Keratinocyte (primary cell): ENCODE data around the gene IL21R. TPM values are rescaled to one million over a fixed set of nuclear protein-coding genes. Genes with fewer than 3 reads are reported as not detected.

Source experiments
- DNase-seq: peaks from one replicate; pipeline ENCODE4 v3.0.0-alpha.2; 2011; ENCODE audit warnings: low read depth, missing footprints, low spot score
- FAIRE-seq: peaks from 2 replicates; lab custom pipeline; 2011; peaks lifted over from hg19 to GRCh38; lab: Jason Lieb, UNC
- H2AFZ ChIP-seq: 2 replicates; pipeline ENCODE4 v1.6.0; 2012; ENCODE audit warnings: low read length, control low read depth, inconsistent platforms; ENCODE audit not compliant: control insufficient read depth
- H3K27ac ChIP-seq: 2 replicates; pipeline ENCODE4 v1.5.1; 2011; ENCODE audit warnings: low read length; ENCODE audit not compliant: control insufficient read depth, insufficient read depth
- H3K27me3 ChIP-seq: 3 replicates; pipeline ENCODE4 v1.6.0; 2011; ENCODE audit warnings: low read length; ENCODE audit not compliant: control insufficient read depth, insufficient read depth; ENCODE audit errors: extremely low read depth
- H3K36me3 ChIP-seq, 2 experiments: 2 replicates in 1 of 2; 3 replicates in 1 of 2; pipeline ENCODE4 v1.5.1; 2011; ENCODE audit warnings: low read length in 2 of 2, mild to moderate bottlenecking in 1 of 2; ENCODE audit not compliant: control insufficient read depth in 2 of 2, insufficient read depth in 2 of 2; ENCODE audit errors: extremely low read depth in 1 of 2
- H3K4me1 ChIP-seq: 3 replicates; pipeline ENCODE4 v1.5.1; 2011; ENCODE audit warnings: low read length; ENCODE audit not compliant: control insufficient read depth, insufficient read depth; ENCODE audit errors: extremely low read depth
- H3K4me2 ChIP-seq: 3 replicates; pipeline ENCODE4 v1.6.0; 2011; ENCODE audit warnings: low read depth, low read length; ENCODE audit not compliant: control insufficient read depth, insufficient read depth; ENCODE audit errors: extremely low read depth
- H3K4me3 ChIP-seq, 3 experiments: fragments of 200-600 bp in 1 of 3; sonication (generic) in 1 of 3; 2 replicates in 2 of 3; 3 replicates in 1 of 3; pipeline ENCODE4 v1.5.1; 2011 to 2016; ENCODE audit warnings: low read length in 3 of 3, mild to moderate bottlenecking in 3 of 3, control low read depth in 2 of 3, inconsistent platforms in 1 of 3, low read depth in 1 of 3, mixed read lengths in 1 of 3, mixed run types in 1 of 3, moderate library complexity in 1 of 3; ENCODE audit not compliant: control insufficient read depth in 2 of 3, insufficient read depth in 2 of 3; ENCODE audit errors: extremely low read depth in 1 of 3
- H3K79me2 ChIP-seq: 2 replicates; pipeline ENCODE4 v1.6.0; 2012; ENCODE audit warnings: low read length; ENCODE audit not compliant: control insufficient read depth, insufficient read depth
- H3K9ac ChIP-seq: 3 replicates; pipeline ENCODE4 v1.6.0; 2011; ENCODE audit warnings: low read length; ENCODE audit not compliant: control insufficient read depth, insufficient read depth; ENCODE audit errors: extremely low read depth
- H3K9me1 ChIP-seq: 3 replicates; pipeline ENCODE4 v1.6.0; 2011; ENCODE audit warnings: low read length; ENCODE audit not compliant: control insufficient read depth, insufficient read depth; ENCODE audit errors: extremely low read depth
- H3K9me3 ChIP-seq: 2 replicates; pipeline ENCODE4 v1.5.1; 2012; ENCODE audit warnings: low read depth, low read length; ENCODE audit not compliant: control insufficient read depth
- H4K20me1 ChIP-seq: 3 replicates; pipeline ENCODE4 v1.6.0; 2011; ENCODE audit warnings: low read length; ENCODE audit not compliant: control insufficient read depth, insufficient read depth; ENCODE audit errors: extremely low read depth
- CTCF ChIP-seq, 3 experiments: IDR thresholded peaks in 1 of 3; conservative IDR thresholded peaks in 1 of 3; optimal IDR thresholded peaks in 1 of 3; 2 replicates in 2 of 3; 3 replicates in 1 of 3; pipeline versions ENCODE3 to v1.5.1; 2011; ENCODE audit warnings: low read length in 3 of 3, mild to moderate bottlenecking in 3 of 3, moderate library complexity in 2 of 3, control low read depth in 1 of 3, inconsistent platforms in 1 of 3; ENCODE audit not compliant: insufficient read depth in 2 of 3; ENCODE audit errors: extremely low read depth in 1 of 3
- EZH2 ChIP-seq: IDR thresholded peaks from one replicate; pipeline ENCODE4 v1.6.1; 2012; ENCODE audit warnings: inconsistent platforms, mild to moderate bottlenecking, low read length, moderate library complexity
- dilution Hi-C: fragments of 300-500 bp; cut with MboI; formaldehyde crosslinking; loops from one replicate; pipeline ENCODE4 v1.7.0; 2020; ENCODE audit warnings: low sequenced_read_pairs; ENCODE audit not compliant: extremely low pct_ligation_motif_present
- polyA plus RNA-seq, 5 experiments: library from polyadenylated mRNA; depleted of rRNA in 3 of 5; stranded (reverse) in 3 of 5; stranded (forward) in 1 of 5; unstranded in 1 of 5; fragments of >200 nt; gene quantifications; 1 replicate in 1 of 5; 2 replicates in 3 of 5; 3 replicates in 1 of 5; pipeline versions ENCODE4 v1.2.1 to v1.2.3, GENCODE V29; 2011 to 2012; ENCODE audit warnings: missing spikeins in 2 of 5, low read depth in 1 of 5, low replicate concordance in 1 of 5

Gene IL21R
- polyA plus RNA-seq, 1 donor (not counting 4 experiments of a cell fraction or from before 2014, with no cell fraction given): 0.12 TPM

DNA sequence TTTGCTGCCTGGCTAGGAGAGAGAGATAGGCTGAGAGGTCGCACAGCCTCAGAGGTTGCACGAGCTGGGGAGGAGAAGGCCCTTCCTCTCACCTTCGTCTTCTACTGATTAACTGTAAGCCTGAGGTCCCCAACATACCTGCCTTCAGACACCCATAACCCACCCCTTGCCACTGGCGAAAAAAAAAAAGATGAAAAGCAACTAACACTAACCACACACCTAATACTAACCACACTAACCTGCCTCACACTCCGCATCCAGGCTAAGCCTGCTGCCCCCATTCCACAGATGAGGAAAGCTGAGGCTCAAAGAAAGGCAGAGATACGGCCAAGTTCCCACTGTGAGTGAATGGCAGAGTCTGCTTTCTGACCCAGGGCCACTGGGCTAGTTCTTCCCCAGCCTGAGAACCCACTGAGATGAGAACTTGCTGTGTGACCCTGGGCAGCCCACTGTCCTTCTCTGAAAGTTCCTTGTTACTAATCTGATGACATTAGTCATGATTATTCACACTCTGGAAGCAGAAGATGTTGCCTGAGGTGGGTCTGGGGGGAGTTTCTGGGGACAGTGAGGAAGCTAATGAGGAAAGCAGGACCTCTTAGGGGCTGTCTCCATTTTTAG is 4.6 kb downstream of the IL21R start:
- FAIRE-seq (no peak), DNase-seq (no peak)
- H3K4me3 ChIP-seq: no peak overlapping the region
- no peaks in the 10 kb centered on the region for H3K9me1 ChIP-seq
- no peaks in the 10 kb centered on the region for H3K9me3 ChIP-seq
- no peaks in the 10 kb centered on the region for H3K79me2 ChIP-seq
- peaks cover 9% of the 10 kb centered on the region for H3K4me1 ChIP-seq
- TF ChIP-seq EZH2: no peak
- no peak for TF ChIP-seq CTCF (optimal IDR thresholded peaks at IDR 0.05 in 1 of 3, IDR thresholded peaks at IDR 0.05 in 1 of 3, conservative IDR thresholded peaks at IDR 0.05 in 1 of 3; ENCODE audit: extremely low read depth in 1 of 3, insufficient read depth in 2 of 3, low read length in 3 of 3)
- no peaks in the 10 kb centered on the region for H4K20me1 ChIP-seq
- no peak overlapping the region for H3K4me2 ChIP-seq
- H3K27ac ChIP-seq: no peak overlapping the region
- dilution Hi-C loops: no loop called here
- no peaks in the 10 kb centered on the region for H3K36me3 ChIP-seq
- no peak overlapping the region for H2AFZ ChIP-seq
- H3K9ac ChIP-seq: no peak overlapping the region
- H3K27me3 ChIP-seq: peaks cover 25% of the 10 kb centered on the region

- no peaks in the 10 kb centered on the region for H3K9me1 ChIP-seq
- peaks cover 20% of the 10 kb centered on the region for H3K27me3 ChIP-seq
- no peaks in the 10 kb centered on the region for H3K79me2 ChIP-seq
- H3K4me3 ChIP-seq: no peak overlapping the region
- no peak for TF ChIP-seq EZH2
- TF ChIP-seq CTCF (optimal IDR thresholded peaks at IDR 0.05 in 1 of 3, IDR thresholded peaks at IDR 0.05 in 1 of 3, conservative IDR thresholded peaks at IDR 0.05 in 1 of 3; ENCODE audit: extremely low read depth in 1 of 3, insufficient read depth in 2 of 3, low read length in 3 of 3): no peak
- H2AFZ ChIP-seq: no peak overlapping the region
- H3K4me1 ChIP-seq: peaks cover 9% of the 10 kb centered on the region
- H3K4me2 ChIP-seq: no peak overlapping the region
- no peak overlapping the region for H3K9ac ChIP-seq
- dilution Hi-C loops: no loop called here
- no peak for DNase-seq
- no peaks in the 10 kb centered on the region for H3K9me3 ChIP-seq
- H3K27ac ChIP-seq: no peak overlapping the region
- no peaks in the 10 kb centered on the region for H4K20me1 ChIP-seq
- FAIRE-seq: no peak
- no peaks in the 10 kb centered on the region for H3K36me3 ChIP-seq
Measured at GRCh38 chr16:27407133-27407532, 5.2 kb downstream of the IL21R start.
